ENCODE results near the gene UAP1L1. TPM values are rescaled to one million over a fixed set of nuclear protein-coding genes. Genes with fewer than 3 reads are reported as not detected.

Gene UAP1L1
- total and polyA plus RNA-seq, 4 donors: 0.35 to 2.3 (median 1.7) TPM

DNA sequence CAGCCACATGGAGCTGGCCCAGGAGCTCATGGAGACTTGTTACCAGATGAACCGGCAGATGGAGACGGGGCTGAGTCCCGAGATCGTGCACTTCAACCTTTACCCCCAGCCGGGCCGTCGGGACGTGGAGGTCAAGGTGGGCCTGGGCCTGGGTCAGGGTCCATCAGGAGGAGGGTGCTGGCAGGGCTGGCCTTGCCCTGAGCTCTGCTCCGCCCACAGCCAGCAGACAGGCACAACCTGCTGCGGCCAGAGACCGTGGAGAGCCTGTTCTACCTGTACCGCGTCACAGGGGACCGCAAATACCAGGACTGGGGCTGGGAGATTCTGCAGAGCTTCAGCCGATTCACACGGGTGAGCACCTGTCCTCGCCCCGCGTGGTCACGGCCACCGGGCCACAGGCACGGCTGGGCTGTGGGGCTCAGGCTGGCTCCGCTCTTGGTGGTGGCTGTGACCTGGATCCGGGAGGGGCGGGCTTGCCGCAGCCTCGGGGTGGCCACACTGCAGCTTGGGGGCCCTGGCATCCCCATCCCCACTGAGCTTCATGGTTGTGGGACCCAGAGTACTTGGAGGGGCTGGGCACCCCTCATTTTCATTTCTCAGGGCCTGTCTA is 30.1 kb downstream of the UAP1L1 start:
- peaks cover 15 to 49% (median 20%) of the 10 kb centered on the region in 4 donors for H3K36me3 ChIP-seq (ENCODE audit: control insufficient read depth in 4 of 4, insufficient read depth in 3 of 4, low read depth in 1 of 4, low read length in 3 of 4)

DNA sequence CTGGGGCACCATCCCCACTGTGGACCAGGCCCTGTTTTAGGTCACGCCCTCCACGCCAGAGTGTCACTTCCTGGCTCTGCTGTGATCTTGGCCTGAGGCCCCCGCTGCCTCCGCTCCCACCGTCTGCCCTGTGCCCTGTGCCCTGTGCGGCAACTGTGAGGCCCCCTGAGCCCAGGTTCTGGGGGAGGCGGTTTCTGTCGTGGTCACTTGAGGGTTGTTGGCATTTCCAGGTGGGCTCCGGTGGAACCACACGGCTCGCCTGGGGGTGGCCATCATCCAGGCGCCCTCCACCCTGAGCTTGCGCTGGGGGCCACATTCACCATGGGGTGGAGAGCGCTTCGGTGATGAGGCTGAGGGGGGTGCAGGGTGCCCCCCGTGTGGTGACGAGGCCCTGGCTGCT is 30.7 kb downstream of the UAP1L1 start:
- Histone ChIP-seq H3K36me3 (ENCODE audit: control insufficient read depth in 4 of 4, insufficient read depth in 3 of 4, low read depth in 1 of 4, low read length in 3 of 4) (peaks cover 15 to 44% (median 19%) of the 10 kb centered on the region in 4 donors), H3K27ac (ENCODE audit: low read depth in 1 of 2, low read length in 2 of 2) (no peak overlapping the region), H3K9me3 (ENCODE audit: control insufficient read depth in 4 of 4, low read length in 3 of 4) (no peaks in the 10 kb centered on the region), H3K27me3 (ENCODE audit: control insufficient read depth in 4 of 4, insufficient read depth in 4 of 4, low read length in 3 of 4) (no peaks in the 10 kb centered on the region), H3K4me1 (ENCODE audit: control insufficient read depth in 4 of 4, insufficient read depth in 4 of 4, low read length in 3 of 4) (no peaks in the 10 kb centered on the region), H3K9ac (ENCODE audit: low read depth in 1 of 2, low read length in 2 of 2) (no peak overlapping the region), H3K4me3 (ENCODE audit: low read depth in 1 of 3, low read length in 3 of 3) (no peak overlapping the region)
- 95% methylated on average over 17 of the region's 17 CpGs for WGBS
- DNase-seq (ENCODE audit: low spot score): no peak
- TF ChIP-seq, protein P1, sequence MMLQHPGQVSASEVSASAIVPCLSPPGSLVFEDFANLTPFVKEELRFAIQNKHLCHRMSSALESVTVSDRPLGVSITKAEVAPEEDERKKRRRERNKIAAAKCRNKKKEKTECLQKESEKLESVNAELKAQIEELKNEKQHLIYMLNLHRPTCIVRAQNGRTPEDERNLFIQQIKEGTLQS (IDR thresholded peaks at IDR 0.05): no peak
- TF ChIP-seq FOXA2 (IDR thresholded peaks at IDR 0.05): no peak
- TF ChIP-seq TAF1 (conservative IDR thresholded peaks at IDR 0.05): no peak
- no peak for TF ChIP-seq MAX (IDR thresholded peaks at IDR 0.05)
- no peak for TF ChIP-seq GABPA (IDR thresholded peaks at IDR 0.05 in 1 of 2, conservative IDR thresholded peaks at IDR 0.05 in 1 of 2)
- TF ChIP-seq SP1 (IDR thresholded peaks at IDR 0.05): no peak
- TF ChIP-seq, protein P2, sequence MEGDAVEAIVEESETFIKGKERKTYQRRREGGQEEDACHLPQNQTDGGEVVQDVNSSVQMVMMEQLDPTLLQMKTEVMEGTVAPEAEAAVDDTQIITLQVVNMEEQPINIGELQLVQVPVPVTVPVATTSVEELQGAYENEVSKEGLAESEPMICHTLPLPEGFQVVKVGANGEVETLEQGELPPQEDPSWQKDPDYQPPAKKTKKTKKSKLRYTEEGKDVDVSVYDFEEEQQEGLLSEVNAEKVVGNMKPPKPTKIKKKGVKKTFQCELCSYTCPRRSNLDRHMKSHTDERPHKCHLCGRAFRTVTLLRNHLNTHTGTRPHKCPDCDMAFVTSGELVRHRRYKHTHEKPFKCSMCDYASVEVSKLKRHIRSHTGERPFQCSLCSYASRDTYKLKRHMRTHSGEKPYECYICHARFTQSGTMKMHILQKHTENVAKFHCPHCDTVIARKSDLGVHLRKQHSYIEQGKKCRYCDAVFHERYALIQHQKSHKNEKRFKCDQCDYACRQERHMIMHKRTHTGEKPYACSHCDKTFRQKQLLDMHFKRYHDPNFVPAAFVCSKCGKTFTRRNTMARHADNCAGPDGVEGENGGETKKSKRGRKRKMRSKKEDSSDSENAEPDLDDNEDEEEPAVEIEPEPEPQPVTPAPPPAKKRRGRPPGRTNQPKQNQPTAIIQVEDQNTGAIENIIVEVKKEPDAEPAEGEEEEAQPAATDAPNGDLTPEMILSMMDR (IDR thresholded peaks at IDR 0.05; ENCODE audit: low read depth, low read length, missing input control): no peak
- TF ChIP-seq RXRA (IDR thresholded peaks at IDR 0.05): no peak
- no peak for TF ChIP-seq RAD21 (IDR thresholded peaks at IDR 0.05)
- TF ChIP-seq FOXA1 (IDR thresholded peaks at IDR 0.05): no peak

More for the DNA sequence above, 30.1 kb downstream of the UAP1L1 start:
- WGBS: 79% methylated on average over 27 of the region's 27 CpGs
- TF ChIP-seq RAD21 (IDR thresholded peaks at IDR 0.05) (no peak), RXRA (IDR thresholded peaks at IDR 0.05) (peak in 1 of 2 donors; percentile 31), YY1 (IDR thresholded peaks at IDR 0.05) (no peak), TAF1 (conservative IDR thresholded peaks at IDR 0.05) (no peak), FOXA1 (IDR thresholded peaks at IDR 0.05) (no peak), GABPA (IDR thresholded peaks at IDR 0.05 in 1 of 2, conservative IDR thresholded peaks at IDR 0.05 in 1 of 2) (no peak), FOXA2 (IDR thresholded peaks at IDR 0.05) (no peak), HNF4G (IDR thresholded peaks at IDR 0.05) (no peak), MAX (IDR thresholded peaks at IDR 0.05) (no peak), JUND (IDR thresholded peaks at IDR 0.05) (no peak), HNF4A (conservative IDR thresholded peaks at IDR 0.05) (peak in 1 of 2 donors; percentile 80), EGR1 (IDR thresholded peaks at IDR 0.05; ENCODE audit: low read depth in 2 of 2) (no peak)
- TF ChIP-seq, protein P3, sequence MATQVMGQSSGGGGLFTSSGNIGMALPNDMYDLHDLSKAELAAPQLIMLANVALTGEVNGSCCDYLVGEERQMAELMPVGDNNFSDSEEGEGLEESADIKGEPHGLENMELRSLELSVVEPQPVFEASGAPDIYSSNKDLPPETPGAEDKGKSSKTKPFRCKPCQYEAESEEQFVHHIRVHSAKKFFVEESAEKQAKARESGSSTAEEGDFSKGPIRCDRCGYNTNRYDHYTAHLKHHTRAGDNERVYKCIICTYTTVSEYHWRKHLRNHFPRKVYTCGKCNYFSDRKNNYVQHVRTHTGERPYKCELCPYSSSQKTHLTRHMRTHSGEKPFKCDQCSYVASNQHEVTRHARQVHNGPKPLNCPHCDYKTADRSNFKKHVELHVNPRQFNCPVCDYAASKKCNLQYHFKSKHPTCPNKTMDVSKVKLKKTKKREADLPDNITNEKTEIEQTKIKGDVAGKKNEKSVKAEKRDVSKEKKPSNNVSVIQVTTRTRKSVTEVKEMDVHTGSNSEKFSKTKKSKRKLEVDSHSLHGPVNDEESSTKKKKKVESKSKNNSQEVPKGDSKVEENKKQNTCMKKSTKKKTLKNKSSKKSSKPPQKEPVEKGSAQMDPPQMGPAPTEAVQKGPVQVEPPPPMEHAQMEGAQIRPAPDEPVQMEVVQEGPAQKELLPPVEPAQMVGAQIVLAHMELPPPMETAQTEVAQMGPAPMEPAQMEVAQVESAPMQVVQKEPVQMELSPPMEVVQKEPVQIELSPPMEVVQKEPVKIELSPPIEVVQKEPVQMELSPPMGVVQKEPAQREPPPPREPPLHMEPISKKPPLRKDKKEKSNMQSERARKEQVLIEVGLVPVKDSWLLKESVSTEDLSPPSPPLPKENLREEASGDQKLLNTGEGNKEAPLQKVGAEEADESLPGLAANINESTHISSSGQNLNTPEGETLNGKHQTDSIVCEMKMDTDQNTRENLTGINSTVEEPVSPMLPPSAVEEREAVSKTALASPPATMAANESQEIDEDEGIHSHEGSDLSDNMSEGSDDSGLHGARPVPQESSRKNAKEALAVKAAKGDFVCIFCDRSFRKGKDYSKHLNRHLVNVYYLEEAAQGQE (IDR thresholded peaks at IDR 0.05): no peak
- TF ChIP-seq, protein P4, sequence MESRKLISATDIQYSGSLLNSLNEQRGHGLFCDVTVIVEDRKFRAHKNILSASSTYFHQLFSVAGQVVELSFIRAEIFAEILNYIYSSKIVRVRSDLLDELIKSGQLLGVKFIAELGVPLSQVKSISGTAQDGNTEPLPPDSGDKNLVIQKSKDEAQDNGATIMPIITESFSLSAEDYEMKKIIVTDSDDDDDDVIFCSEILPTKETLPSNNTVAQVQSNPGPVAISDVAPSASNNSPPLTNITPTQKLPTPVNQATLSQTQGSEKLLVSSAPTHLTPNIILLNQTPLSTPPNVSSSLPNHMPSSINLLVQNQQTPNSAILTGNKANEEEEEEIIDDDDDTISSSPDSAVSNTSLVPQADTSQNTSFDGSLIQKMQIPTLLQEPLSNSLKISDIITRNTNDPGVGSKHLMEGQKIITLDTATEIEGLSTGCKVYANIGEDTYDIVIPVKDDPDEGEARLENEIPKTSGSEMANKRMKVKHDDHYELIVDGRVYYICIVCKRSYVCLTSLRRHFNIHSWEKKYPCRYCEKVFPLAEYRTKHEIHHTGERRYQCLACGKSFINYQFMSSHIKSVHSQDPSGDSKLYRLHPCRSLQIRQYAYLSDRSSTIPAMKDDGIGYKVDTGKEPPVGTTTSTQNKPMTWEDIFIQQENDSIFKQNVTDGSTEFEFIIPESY (IDR thresholded peaks at IDR 0.05): no peak
- TF ChIP-seq, protein P2 (IDR thresholded peaks at IDR 0.05; ENCODE audit: low read depth, low read length, missing input control): no peak
- Histone ChIP-seq H3K27me3 (ENCODE audit: control insufficient read depth in 4 of 4, insufficient read depth in 4 of 4, low read length in 3 of 4) (no peaks in the 10 kb centered on the region), H3K9ac (ENCODE audit: low read depth in 1 of 2, low read length in 2 of 2) (no peak overlapping the region), H3K27ac (ENCODE audit: low read depth in 1 of 2, low read length in 2 of 2) (no peak overlapping the region), H3K4me1 (ENCODE audit: control insufficient read depth in 4 of 4, insufficient read depth in 4 of 4, low read length in 3 of 4) (no peaks in the 10 kb centered on the region), H3K9me3 (ENCODE audit: control insufficient read depth in 4 of 4, low read length in 3 of 4) (no peaks in the 10 kb centered on the region), H3K4me3 (ENCODE audit: low read depth in 1 of 3, low read length in 3 of 3) (no peak overlapping the region)
- DNase-seq (ENCODE audit: low spot score): no peak

Measured in liver (tissue), 9 donors.